Measurements from ENCODE around the gene GIT2.

Gene GIT2

GRCh38 chr12:109968801-109969200, 27.4 kb downstream of the GIT2 start:
- DNase-seq: no peak

GRCh38 chr12:109968032-109968420, 28.1 kb downstream of the GIT2 start:
- DNase-seq: peak; percentile 28

- peak; percentile 12 for DNase-seq
Measured at GRCh38 chr12:109967383-109968031, 28.7 kb downstream of the GIT2 start.

- no peak for DNase-seq
Measured at GRCh38 chr12:109966546-109966945, 29.6 kb downstream of the GIT2 start.

- DNase-seq: no peak
Measured at GRCh38 chr12:109963743-109964429, 32.3 kb downstream of the GIT2 start.

- no peak for DNase-seq
Measured at GRCh38 chr12:109963330-109963729, 32.8 kb downstream of the GIT2 start.

- DNase-seq: no peak
Measured at GRCh38 chr12:109962398-109962797, 33.8 kb downstream of the GIT2 start.

- no peak for DNase-seq
Measured at GRCh38 chr12:109961612-109962011, 34.6 kb downstream of the GIT2 start.

- no peak for DNase-seq
Measured at GRCh38 chr12:109961201-109961600, 35.0 kb downstream of the GIT2 start.

GRCh38 chr12:109959411-109960093, 36.6 kb downstream of the GIT2 start:
- DNase-seq: no peak

- DNase-seq: no peak
Measured at GRCh38 chr12:109958374-109958773, 37.8 kb downstream of the GIT2 start.

GRCh38 chr12:109953656-109954055, 42.5 kb downstream of the GIT2 start:
- DNase-seq: no peak

GRCh38 chr12:109952873-109953272, 43.3 kb downstream of the GIT2 start:
- no peak for DNase-seq

GRCh38 chr12:109952160-109952858, 43.9 kb downstream of the GIT2 start:
- no peak for DNase-seq

- DNase-seq: no peak
Measured at GRCh38 chr12:109951751-109952150, 44.4 kb downstream of the GIT2 start.

- DNase-seq: no peak
Measured at GRCh38 chr12:109951136-109951535, 45.0 kb downstream of the GIT2 start.

- no peak for DNase-seq
Measured at GRCh38 chr12:109950625-109951024, 45.5 kb downstream of the GIT2 start.

GRCh38 chr12:109949089-109949488, 47.1 kb downstream of the GIT2 start:
- no peak for DNase-seq

GRCh38 chr12:109948368-109948767, 47.8 kb downstream of the GIT2 start:
- no peak for DNase-seq

GRCh38 chr12:109947521-109947920, 48.6 kb downstream of the GIT2 start:
- no peak for DNase-seq

GRCh38 chr12:109946913-109947312, 49.3 kb downstream of the GIT2 start:
- no peak for DNase-seq

- no peak for DNase-seq
Measured at GRCh38 chr12:109946505-109946904, 49.7 kb downstream of the GIT2 start.

GRCh38 chr12:109944561-109945359, 51.4 kb downstream of the GIT2 start:
- DNase-seq: no peak
